Measurements from ENCODE around the gene MED14. TPM values are rescaled to one million over a fixed set of nuclear protein-coding genes. Genes with fewer than 3 reads are reported as not detected.

MED14 gene
- total and polyA plus RNA-seq, 2 of the 8 experiments (the other 6 are each of a cell fraction or from before 2014, with no cell fraction given): 79.7 to 117 TPM

DNA sequence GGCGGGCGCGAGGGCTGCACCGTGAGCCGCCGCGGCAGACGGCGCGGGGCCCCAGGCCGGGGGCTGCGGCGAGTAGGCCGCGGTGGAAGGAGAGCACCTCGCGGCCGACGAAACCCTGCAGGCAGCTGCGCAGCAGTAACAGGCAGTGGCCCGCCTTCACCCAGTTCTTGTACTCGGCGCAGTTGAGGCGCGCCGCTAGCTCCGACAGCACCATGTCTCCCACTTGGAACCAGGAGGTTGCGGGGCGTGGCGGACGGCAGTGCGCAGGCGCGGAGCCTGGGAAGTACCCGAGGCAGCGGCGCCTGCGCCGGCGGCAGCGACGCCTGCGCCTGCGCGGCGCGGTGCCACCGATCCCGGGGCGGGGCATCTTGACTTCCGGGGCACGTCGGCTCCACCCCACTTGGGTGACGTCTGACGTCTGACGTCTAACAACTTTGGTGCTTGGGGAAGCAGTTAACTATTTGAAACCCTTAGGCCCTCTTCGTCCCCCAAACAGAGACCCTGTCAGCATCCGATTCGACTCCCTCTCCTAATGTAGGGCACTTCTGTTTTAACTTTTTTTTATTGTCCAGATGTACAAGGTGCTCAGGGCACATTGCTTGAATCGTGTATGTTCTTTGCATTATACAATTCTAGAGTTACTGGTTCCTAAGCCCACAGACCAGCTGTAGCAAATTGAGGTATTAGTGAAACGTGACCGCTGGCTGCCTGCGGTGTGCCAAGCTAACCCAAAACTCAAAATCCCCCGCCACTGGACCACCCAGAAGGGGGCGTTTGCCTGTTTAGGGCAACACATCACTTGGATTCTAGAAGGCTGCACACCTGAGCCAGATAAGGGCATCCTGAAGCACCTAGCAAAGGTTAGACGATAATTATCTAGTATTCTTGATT, 87.8 kb downstream of the MED14 start, which contains the start of gene CXorf38:
CXorf38 (minus strand) TSS at position 255 of the 891 bp plus-strand sequence; CDS start at position 214, 41 bp downstream.
- H2AFZ ChIP-seq (ENCODE audit: low read length): no peak within 1 kb of the TSS
- TF ChIP-seq POLR2AphosphoS5 (IDR thresholded peaks at IDR 0.05; ENCODE audit: low read depth, low read length) (peak; percentile 89), SP1 (IDR thresholded peaks at IDR 0.05; ENCODE audit: low read depth, low read length) (no peak; the same call in 1 of the 2 replicates), POLR2A (IDR thresholded peaks at IDR 0.05; ENCODE audit: control extremely low read depth in 1 of 2, low read depth in 2 of 2, low read length in 2 of 2) (peak; percentile 21 to 67), CEBPB (IDR thresholded peaks at IDR 0.05; ENCODE audit: low read depth, low read length) (no peak), TBP (IDR thresholded peaks at IDR 0.05; ENCODE audit: low read depth, low read length) (peak; percentile 43; the same call in 1 of the 2 replicates), SIX5 (IDR thresholded peaks at IDR 0.05; ENCODE audit: low read depth, low read length) (no peak), CREB1 (IDR thresholded peaks at IDR 0.05) (peak; percentile 83), CBX8 (IDR thresholded peaks at IDR 0.05; ENCODE audit: borderline replicate concordance, low read depth, low read length) (no peak), PHF8 (conservative IDR thresholded peaks at IDR 0.05; ENCODE audit: low read depth, low read length) (peak; percentile 45; the same call in 1 of the 2 replicates), KDM5A (IDR thresholded peaks at IDR 0.05; ENCODE audit: low read length) (no peak), EGR1 (IDR thresholded peaks at IDR 0.05; ENCODE audit: borderline replicate concordance, low read depth, low read length) (no peak)

More for the DNA sequence above, 87.8 kb downstream of the MED14 start, which contains the start of gene CXorf38:
- H3K79me2 ChIP-seq (ENCODE audit: control insufficient read depth in 1 of 2, insufficient read depth in 2 of 2, low read length in 2 of 2): peaks cover 0 to 14% of the 10 kb centered on the region in 2 experiments; a peak in 2 of 4 replicates
- H3K27ac ChIP-seq (ENCODE audit: low read depth, low read length): peak within 1 kb of the TSS; percentile 75
- peaks cover 0 to 7% of the 10 kb centered on the region in 2 experiments for H4K20me1 ChIP-seq (replicated peaks in 1 of 2; ENCODE audit: control insufficient read depth in 1 of 2, insufficient read depth in 2 of 2, low read length in 2 of 2)
- no peak within 1 kb of the TSS for H2BK15ac ChIP-seq (ENCODE audit: low read length)
- H2BK5ac ChIP-seq (ENCODE audit: low read depth, low read length): no peak within 1 kb of the TSS
- H2AK5ac ChIP-seq (ENCODE audit: low read depth, low read length): no peak within 1 kb of the TSS
- H3K9me3 ChIP-seq (ENCODE audit: insufficient read depth in 2 of 2, low read depth in 1 of 2, low read length in 1 of 2): no peaks in the 10 kb centered on the region
- 11% methylated on average over 19 of the region's 66 CpGs; no CpG with 5 or more reads in 1 of the 2 experiments for whole genome bisulfite sequencing, 2 experiments (ENCODE audit: extremely low coverage in 1 of 2, insufficient coverage in 1 of 2, insufficient read length in 1 of 2, insufficient replicate concordance in 2 of 2, low coverage in 1 of 2, low lambda C conversion rate in 2 of 2, missing lambda C conversion rate in 1 of 2)
- no peak within 1 kb of the TSS for H3K4ac ChIP-seq (replicated peaks; ENCODE audit: insufficient read length, low read depth, low read length)
- ChIA-PET CTCF (ENCODE audit: partially characterized antibody) (interaction anchor here (0.6 kb wide), 1 partner anchor 345 kb away, joined by 4 read pairs; no protein-coding TSS in a partner anchor), POLR2A (ENCODE audit: partially characterized antibody) (interaction anchor here (1.1 to 1.3 kb wide), 2 partner anchors 11 to 103 kb away, joined by 3 to 4 read pairs; no protein-coding TSS in a partner anchor)
- H3K56ac ChIP-seq (replicated peaks; ENCODE audit: insufficient read length, low read depth, low read length): no peak within 1 kb of the TSS
- peaks cover 0 to 19% (median 0%) of the 10 kb centered on the region in 4 experiments; a peak in 2 of 8 replicates for H3K36me3 ChIP-seq (ENCODE audit: control insufficient read depth in 2 of 4, insufficient read depth in 4 of 4, low read length in 3 of 4)
- H4K5ac ChIP-seq (ENCODE audit: insufficient read length, low read depth, low read length): no peak within 1 kb of the TSS
- FAIRE-seq: no peak
- H2BK120ac ChIP-seq (replicated peaks; ENCODE audit: low read depth, low read length): no peak within 1 kb of the TSS
- peaks cover 5% of the 10 kb centered on the region for H3K23me2 ChIP-seq (ENCODE audit: low read depth, low read length)
- H3K14ac ChIP-seq (ENCODE audit: insufficient read length): no peak within 1 kb of the TSS
- H3K4me3 ChIP-seq (ENCODE audit: extremely low read depth in 1 of 4, insufficient read depth in 2 of 4, low read depth in 3 of 4, low read length in 4 of 4): peak within 1 kb of the TSS; percentile 43 to 91 (median 66)
- H2BK12ac ChIP-seq (ENCODE audit: low read depth, low read length): no peak within 1 kb of the TSS; the same call in 1 of the 2 replicates
- DNase-seq (ENCODE audit: low read depth in 1 of 2, low spot score in 2 of 2): peak; percentile 65 to 91
- no peaks in the 10 kb centered on the region for H3K27me3 ChIP-seq (replicated peaks in 1 of 4; ENCODE audit: control insufficient read depth in 3 of 4, extremely low read depth in 1 of 4, insufficient read depth in 3 of 4, low read length in 3 of 4)
- peak within 1 kb of the TSS; percentile 73 to 89 for H3K4me2 ChIP-seq (ENCODE audit: insufficient read depth in 1 of 2, low read depth in 2 of 2, low read length in 2 of 2)
- no peak within 1 kb of the TSS; the same call in 1 of the 2 replicates for H3K18ac ChIP-seq (ENCODE audit: extremely low read depth, low read length)
- H2BK20ac ChIP-seq (ENCODE audit: low read length): no peak within 1 kb of the TSS
- H4K8ac ChIP-seq (ENCODE audit: extremely low read depth, insufficient read depth, low read length): no peak within 1 kb of the TSS
- H3K79me1 ChIP-seq (ENCODE audit: low read depth, low read length): 0 out of 2 replicates have a peak, but pooled peaks cover 2% of the 10 kb centered on the region
- H3K4me1 ChIP-seq (replicated peaks in 1 of 4; ENCODE audit: control insufficient read depth in 3 of 4, insufficient read depth in 4 of 4, low read length in 3 of 4): peaks cover 0 to 3% (median 0%) of the 10 kb centered on the region in 4 experiments; a peak in 2 of 7 replicates
- no peak within 1 kb of the TSS for H3K23ac ChIP-seq (ENCODE audit: insufficient read length)
- H3K9ac ChIP-seq (replicated peaks in 1 of 4; ENCODE audit: extremely low read depth in 1 of 4, low read depth in 3 of 4, low read length in 3 of 4): peak within 1 kb of the TSS in 3 of 4 experiments; percentile 25 to 67 (median 55); a peak in 5 of 7 replicates
- no peak within 1 kb of the TSS for H4K91ac ChIP-seq (replicated peaks; ENCODE audit: insufficient read length, low read length)
